DND-41 (cell line): ENCODE data around the gene ESR1.

Experiments
- ATAC-seq: fragments of 200-7000 bp; cut with Tn5 transposase; 3 replicates; pipeline ENCODE4 v1.9.1; 2021; ENCODE audit warnings: low read depth; ENCODE audit not compliant: insufficient read depth
- DNase-seq: peaks from one replicate; pipeline ENCODE4 v3.0.0-alpha.2; 2020
- H2AFZ ChIP-seq: 2 replicates; pipeline ENCODE4 v1.6.0; 2012; ENCODE audit warnings: low read depth, low read length
- H3K27ac ChIP-seq: 2 replicates; pipeline ENCODE4 v1.5.1; 2012; ENCODE audit warnings: low read length, inconsistent platforms
- H3K27me3 ChIP-seq: fragments of 200-600 bp; sonication (generic); 2 replicates; pipeline ENCODE4 v1.6.0; 2012; ENCODE audit warnings: low read length, mild to moderate bottlenecking, inconsistent platforms; ENCODE audit not compliant: insufficient read depth, poor library complexity
- H3K36me3 ChIP-seq: 2 replicates; pipeline ENCODE4 v1.5.1; 2012; ENCODE audit warnings: low read length, inconsistent platforms; ENCODE audit not compliant: insufficient read depth
- H3K4me1 ChIP-seq: 2 replicates; pipeline ENCODE4 v1.5.1; 2012; ENCODE audit warnings: mild to moderate bottlenecking, low read length; ENCODE audit not compliant: insufficient read depth
- H3K4me2 ChIP-seq: 2 replicates; pipeline ENCODE4 v1.6.0; 2012; ENCODE audit warnings: mild to moderate bottlenecking, moderate library complexity, low read length, inconsistent platforms; ENCODE audit not compliant: insufficient read depth
- H3K4me3 ChIP-seq, 2 experiments: fragments of 200-600 bp in 1 of 2; shearing (Covaris generic) in 1 of 2; 2 replicates each; pipeline ENCODE4 v1.5.1; 2012 to 2016; ENCODE audit warnings: inconsistent platforms in 2 of 2, low read length in 2 of 2, mild to moderate bottlenecking in 2 of 2, low read depth in 1 of 2, moderate library complexity in 1 of 2
- H3K79me2 ChIP-seq: 2 replicates; pipeline ENCODE4 v1.6.0; 2012; ENCODE audit warnings: low read length, inconsistent platforms; ENCODE audit not compliant: insufficient read depth
- H3K9ac ChIP-seq: 2 replicates; pipeline ENCODE4 v1.6.0; 2012; ENCODE audit warnings: low read depth, mild to moderate bottlenecking, inconsistent platforms, low read length, moderate library complexity
- H3K9me3 ChIP-seq: 2 replicates; pipeline ENCODE4 v1.5.1; 2012; ENCODE audit warnings: low read length, moderate library complexity, mild to moderate bottlenecking, inconsistent platforms; ENCODE audit not compliant: insufficient read depth, severe bottlenecking
- H4K20me1 ChIP-seq: 2 replicates; pipeline ENCODE4 v1.6.0; 2012; ENCODE audit warnings: low read length; ENCODE audit not compliant: insufficient read depth
- EZH2 ChIP-seq: IDR thresholded peaks from 3 replicates; pipeline ENCODE4 v1.6.1; 2012; ENCODE audit warnings: borderline replicate concordance, low read depth, mild to moderate bottlenecking, moderate library complexity, low read length, inconsistent platforms; ENCODE audit not compliant: severe bottlenecking
- TF ChIP-seq, protein P1 (sequence below): IDR thresholded peaks from 2 replicates; pipeline ENCODE4 v1.5.1; 2012; ENCODE audit warnings: borderline replicate concordance, low read length, moderate library complexity, mild to moderate bottlenecking; ENCODE audit not compliant: poor library complexity, severe bottlenecking; ENCODE audit errors: extremely low read depth

Gene ESR1

DNA sequence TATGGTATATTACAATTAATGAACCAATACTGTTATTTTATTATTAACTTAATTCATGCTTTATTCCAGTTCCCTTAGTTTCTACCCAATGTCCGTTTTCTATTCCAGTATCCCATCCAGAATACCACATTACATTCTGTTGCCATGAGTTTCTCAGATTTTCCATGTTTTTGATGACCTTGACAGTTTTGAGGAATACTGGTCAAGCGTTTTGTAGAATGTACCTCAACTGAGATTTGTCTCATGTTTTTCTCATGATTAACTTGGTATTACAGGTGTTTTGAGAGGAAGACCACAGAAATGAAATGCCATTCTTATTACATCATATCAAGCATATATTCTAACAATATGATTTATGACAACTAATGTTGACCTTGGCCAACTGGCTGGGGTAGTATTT lies 23.8 kb upstream of the ESR1 start:
- no peaks in the 10 kb centered on the region for H3K4me1 ChIP-seq
- H4K20me1 ChIP-seq, result no peaks in the 10 kb centered on the region
- H3K4me3 ChIP-seq, result no peak overlapping the region
- TF ChIP-seq EZH2, result no peak
- TF ChIP-seq, protein P1, sequence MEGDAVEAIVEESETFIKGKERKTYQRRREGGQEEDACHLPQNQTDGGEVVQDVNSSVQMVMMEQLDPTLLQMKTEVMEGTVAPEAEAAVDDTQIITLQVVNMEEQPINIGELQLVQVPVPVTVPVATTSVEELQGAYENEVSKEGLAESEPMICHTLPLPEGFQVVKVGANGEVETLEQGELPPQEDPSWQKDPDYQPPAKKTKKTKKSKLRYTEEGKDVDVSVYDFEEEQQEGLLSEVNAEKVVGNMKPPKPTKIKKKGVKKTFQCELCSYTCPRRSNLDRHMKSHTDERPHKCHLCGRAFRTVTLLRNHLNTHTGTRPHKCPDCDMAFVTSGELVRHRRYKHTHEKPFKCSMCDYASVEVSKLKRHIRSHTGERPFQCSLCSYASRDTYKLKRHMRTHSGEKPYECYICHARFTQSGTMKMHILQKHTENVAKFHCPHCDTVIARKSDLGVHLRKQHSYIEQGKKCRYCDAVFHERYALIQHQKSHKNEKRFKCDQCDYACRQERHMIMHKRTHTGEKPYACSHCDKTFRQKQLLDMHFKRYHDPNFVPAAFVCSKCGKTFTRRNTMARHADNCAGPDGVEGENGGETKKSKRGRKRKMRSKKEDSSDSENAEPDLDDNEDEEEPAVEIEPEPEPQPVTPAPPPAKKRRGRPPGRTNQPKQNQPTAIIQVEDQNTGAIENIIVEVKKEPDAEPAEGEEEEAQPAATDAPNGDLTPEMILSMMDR, result no peak
- no peaks in the 10 kb centered on the region for H3K79me2 ChIP-seq
- no peak overlapping the region for H3K9ac ChIP-seq
- no peak for ATAC-seq
- no peak overlapping the region for H3K4me2 ChIP-seq
- no peaks in the 10 kb centered on the region for H3K36me3 ChIP-seq
- no peak for DNase-seq
- no peak overlapping the region for H2AFZ ChIP-seq
- no peaks in the 10 kb centered on the region for H3K27me3 ChIP-seq
- no peaks in the 10 kb centered on the region for H3K9me3 ChIP-seq
- H3K27ac ChIP-seq, result no peak overlapping the region

DNA sequence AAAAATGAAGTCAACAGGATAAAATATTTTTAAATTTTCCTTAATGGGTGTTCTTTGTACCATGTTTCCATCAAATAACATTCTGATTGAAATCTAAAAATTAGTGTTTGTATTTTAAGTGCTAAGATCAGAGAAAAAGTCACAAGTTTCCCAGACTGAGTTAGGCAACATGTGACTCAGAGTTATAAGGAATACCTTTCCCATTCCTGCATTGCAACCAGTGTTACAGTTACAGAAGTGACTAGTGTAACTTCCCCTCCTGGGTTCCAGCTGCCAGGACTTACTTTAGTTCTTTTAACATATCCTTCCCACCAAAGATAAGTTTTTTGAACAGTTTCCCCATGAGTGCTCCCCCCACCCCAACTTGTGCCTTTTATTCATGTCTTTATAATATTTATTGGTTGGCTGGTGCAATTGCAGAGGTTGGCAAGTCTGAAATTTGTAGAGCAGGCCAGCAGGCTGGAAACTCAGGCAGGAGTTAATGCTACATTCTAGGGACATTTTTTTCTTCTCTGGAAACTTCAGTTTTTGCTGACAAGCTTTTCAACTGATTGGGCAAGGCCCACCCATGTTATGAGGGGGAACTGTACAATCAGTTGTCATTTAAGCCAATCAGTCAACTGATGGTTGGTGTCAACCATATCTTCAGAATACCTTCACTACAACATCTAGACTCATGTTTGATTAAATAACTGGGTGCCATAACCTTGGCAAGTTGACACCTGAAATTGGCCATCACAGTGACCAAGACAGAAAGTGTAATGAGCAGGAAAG lies 22.9 kb upstream of the ESR1 start:
- H3K27ac ChIP-seq, result no peak overlapping the region
- no peaks in the 10 kb centered on the region for H3K27me3 ChIP-seq
- no peaks in the 10 kb centered on the region for H3K4me1 ChIP-seq
- H3K36me3 ChIP-seq, result no peaks in the 10 kb centered on the region
- H2AFZ ChIP-seq, result no peak overlapping the region
- DNase-seq (no peak), ATAC-seq (no peak)
- no peak for TF ChIP-seq EZH2
- TF ChIP-seq, protein P1, result no peak
- no peak overlapping the region for H3K9ac ChIP-seq
- H3K79me2 ChIP-seq, result no peaks in the 10 kb centered on the region
- H3K4me2 ChIP-seq, result no peak overlapping the region
- no peaks in the 10 kb centered on the region for H3K9me3 ChIP-seq
- no peak overlapping the region for H3K4me3 ChIP-seq
- H4K20me1 ChIP-seq, result no peaks in the 10 kb centered on the region

DNA sequence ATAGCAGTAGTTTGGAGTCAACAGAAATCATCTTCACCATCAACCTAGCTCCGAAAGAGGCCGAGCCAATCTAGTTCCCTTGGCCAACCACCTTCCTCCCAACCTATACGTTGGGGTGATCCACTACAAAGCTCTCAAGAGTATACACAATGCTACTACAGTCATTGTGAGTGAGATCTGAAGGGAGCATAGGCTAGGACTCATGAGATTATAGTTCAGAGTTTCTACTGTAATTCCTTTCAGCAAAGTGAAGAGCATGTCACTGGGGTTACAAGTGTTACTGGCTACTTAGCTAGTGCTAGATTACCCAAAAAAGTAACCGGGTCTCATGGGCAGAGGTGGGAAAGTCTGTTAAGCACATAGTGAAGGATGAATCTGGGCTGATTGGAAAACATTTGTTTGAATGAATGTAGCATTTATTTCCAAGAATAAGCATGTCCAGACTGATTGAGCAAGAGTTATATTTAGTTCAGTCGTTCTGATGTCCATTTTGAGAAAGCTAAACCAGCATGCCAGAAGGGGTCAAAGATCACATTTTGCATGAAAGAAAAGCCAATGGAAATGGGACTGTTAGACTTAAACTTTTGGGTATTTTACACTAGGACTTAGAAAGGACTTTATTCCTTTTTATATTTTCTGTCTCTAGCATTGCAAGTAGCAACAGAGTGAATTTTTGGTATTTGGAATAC lies 10.5 kb upstream of the ESR1 start:
- no peak overlapping the region for H3K4me3 ChIP-seq
- no peaks in the 10 kb centered on the region for H3K79me2 ChIP-seq
- no peaks in the 10 kb centered on the region for H3K27me3 ChIP-seq
- no peak overlapping the region for H3K4me2 ChIP-seq
- H4K20me1 ChIP-seq, result no peaks in the 10 kb centered on the region
- no peak for DNase-seq
- H3K9ac ChIP-seq, result no peak overlapping the region
- no peak overlapping the region for H2AFZ ChIP-seq
- H3K36me3 ChIP-seq, result no peaks in the 10 kb centered on the region
- H3K9me3 ChIP-seq, result no peaks in the 10 kb centered on the region
- no peak for ATAC-seq
- no peak overlapping the region for H3K27ac ChIP-seq
- H3K4me1 ChIP-seq, result no peaks in the 10 kb centered on the region
- TF ChIP-seq, protein P1, result no peak
- TF ChIP-seq EZH2, result no peak
